Measurements from ENCODE around the gene PEX10.

DNA sequence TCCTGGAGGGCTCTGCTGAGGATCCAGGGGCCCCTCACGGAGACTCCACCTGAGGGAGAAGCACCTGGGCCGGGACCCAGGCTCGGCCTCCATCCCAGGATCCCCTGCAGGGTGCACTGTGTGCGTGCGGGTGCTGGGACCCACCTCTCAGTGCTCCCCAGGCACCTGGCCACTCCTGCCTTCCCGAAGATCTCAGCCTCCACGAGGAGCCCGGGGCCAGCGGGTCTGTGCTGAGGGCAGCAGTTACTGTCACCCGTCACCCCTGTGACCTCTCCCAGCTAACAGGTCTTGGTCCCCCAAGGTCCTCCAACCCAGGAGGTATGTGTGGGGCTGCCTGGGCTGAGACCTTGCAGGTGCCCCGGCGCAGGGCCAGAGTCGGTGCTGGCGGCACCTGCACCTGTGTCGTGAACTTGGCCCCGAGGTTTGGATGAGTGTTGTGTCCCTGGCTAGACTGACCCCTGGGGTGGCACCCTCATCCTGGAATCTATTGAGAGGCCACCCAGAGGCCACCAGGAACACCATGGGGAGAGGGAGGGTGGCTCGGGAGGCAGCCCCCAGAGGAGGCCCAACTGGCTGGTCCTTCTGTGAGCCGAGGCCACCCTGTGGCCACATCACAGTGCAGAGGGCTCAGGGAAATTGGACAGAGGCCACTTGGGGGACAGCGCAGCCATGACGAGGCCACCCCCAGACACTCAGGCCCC is 38.7 kb downstream of the PEX10 start:
- TF ChIP-seq POLR2AphosphoS5 (IDR thresholded peaks at IDR 0.05; ENCODE audit: low read depth, low read length), result no peak
- no peak for TF ChIP-seq POLR2A (IDR thresholded peaks at IDR 0.05; ENCODE audit: low read depth, low read length)
